Left ventricle myocardium superior (tissue), 1 donor: ENCODE results near the gene RPL41. TPM values are rescaled to one million over a fixed set of nuclear protein-coding genes. Genes with fewer than 3 reads are reported as not detected.

Experiments
- ATAC-seq: fragments of 200-7000 bp; cut with Tn5 transposase; one replicate; pipeline ENCODE4 v1.9.1; 2020; ENCODE audit warnings: mild to moderate bottlenecking, moderate library complexity
- DNase-seq: peaks from one replicate; pipeline ENCODE4 v3.0.0-alpha.2; 2020
- intact Hi-C: fragments of 100-400 bp; cut with micrococcal nuclease; formaldehyde crosslinking; loops from one replicate; pipeline ENCODE4 v1.11.0; 2022
- total RNA-seq: library from RNA; stranded (reverse); fragmentation: NEBNext Ultra II Directional; extraction: Animal tissue kit (Norgen Biotek cat#: 25700); gene quantifications from one replicate; pipeline ENCODE4 v1.2.1, GENCODE V29; 2021
- donor health status: DM: no; HTN: yes; CAD: no; lungs with severe emphysema.

Gene RPL41
- total RNA-seq, 1 donor from 2014 or later, result 1,980 TPM

DNA sequence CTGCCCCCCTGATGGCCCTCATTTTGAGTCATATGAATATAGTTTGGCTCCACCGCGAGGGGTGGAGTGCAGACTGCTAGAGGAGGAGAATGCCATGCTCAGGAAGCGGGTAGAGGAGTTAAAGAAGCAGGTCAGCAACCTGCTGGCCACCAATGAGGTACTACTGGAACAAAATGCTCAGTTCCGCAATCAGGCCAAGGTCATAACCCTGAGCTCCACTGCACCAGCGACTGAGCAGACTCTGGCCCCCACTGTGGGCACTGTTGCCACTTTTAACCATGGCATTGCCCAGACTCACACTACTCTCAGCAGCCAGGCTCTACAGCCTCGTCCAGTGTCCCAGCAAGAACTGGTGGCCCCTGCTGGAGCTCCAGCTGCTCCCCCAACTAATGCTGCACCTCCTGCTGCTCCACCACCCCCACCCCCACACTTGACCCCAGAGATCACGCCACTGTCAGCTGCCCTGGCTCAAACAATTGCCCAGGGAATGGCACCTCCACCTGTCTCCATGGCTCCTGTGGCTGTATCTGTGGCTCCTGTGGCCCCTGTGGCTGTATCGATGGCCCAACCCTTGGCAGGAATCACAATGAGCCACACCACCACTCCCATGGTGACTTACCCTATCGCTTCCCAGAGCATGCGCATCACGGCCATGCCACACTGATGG lies 4.9 kb downstream of the RPL41 start:
- ATAC-seq (no peak), DNase-seq (no peak)
- intact Hi-C loops, result loop anchor here (10.0 kb wide), 1 partner anchor 63 kb away; the partner anchor contains the start of gene SMARCC2

DNA sequence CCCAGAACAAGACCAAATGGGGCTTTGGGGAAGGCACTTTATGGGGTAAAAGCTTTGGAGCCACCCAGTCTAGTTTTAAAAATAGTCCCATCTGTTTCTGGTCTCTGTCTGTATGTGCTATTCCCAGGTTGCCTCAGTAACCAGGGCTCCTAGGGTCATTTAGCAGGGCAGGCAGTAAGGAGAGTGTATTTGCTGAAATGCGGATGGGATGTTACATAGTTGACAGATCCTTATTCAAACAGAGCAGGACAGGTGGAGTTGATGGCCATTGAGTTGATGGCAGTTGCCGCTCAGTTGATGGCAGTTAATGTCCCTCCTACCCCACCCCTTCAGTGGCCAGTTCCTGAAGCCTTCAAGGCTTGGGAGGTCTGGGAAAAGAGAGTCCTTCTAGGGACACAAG lies 6.2 kb downstream of the RPL41 start:
- ATAC-seq (no peak), DNase-seq (no peak)
- intact Hi-C loops, result loop anchor here (10.0 kb wide), 1 partner anchor 62 kb away; the partner anchor contains the start of gene SMARCC2

DNA sequence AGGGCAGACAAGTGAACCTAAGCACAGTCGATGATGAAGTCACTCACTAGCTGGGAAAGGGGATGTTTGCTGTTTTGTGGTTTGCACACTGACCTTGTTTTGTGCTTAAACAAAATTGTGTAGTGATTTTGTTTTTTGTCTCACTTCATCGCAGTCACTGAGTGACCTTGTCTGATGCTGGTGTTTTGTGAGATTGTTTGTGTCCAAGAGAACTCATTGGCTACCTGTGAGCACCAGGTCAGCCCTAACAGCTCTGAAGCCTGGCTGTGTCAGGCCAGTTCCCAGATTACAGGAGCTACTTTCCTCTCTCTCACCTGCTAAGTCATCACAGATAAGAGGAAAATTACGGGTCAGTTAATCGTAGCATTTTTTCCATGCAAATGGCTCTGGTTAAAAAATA lies 7.7 kb downstream of the RPL41 start:
- no peak for ATAC-seq
- intact Hi-C loops, result loop anchor here (10.0 kb wide), 1 partner anchor 61 kb away; the partner anchor contains the start of gene SMARCC2

DNA sequence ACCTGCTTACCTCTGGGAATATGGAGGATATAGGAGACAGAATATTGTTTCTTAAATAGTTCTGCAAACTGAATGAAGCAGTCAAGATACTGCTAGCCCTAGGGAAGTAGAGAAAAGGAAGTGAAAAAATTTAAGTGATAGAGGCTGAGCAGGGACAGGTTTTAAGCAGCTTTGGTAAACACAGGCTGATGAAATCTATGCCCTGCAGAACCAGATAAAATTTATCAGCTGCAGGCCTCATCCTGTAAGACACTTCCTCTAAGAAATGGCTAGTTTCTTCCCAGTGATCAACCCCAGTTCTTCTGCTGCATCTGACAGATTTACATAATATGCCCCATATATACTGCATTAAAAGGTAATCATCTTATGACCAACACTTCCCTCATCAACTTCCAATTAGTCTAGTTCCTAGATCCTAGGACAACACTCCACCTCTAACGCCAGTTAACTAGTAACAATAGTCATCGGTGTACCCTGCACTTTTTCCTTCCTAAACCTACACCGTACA lies 10.4 kb downstream of the RPL41 start:
- intact Hi-C loops, result loop anchor here (10.0 kb wide), 1 partner anchor 58 kb away; the partner anchor contains the start of gene SMARCC2
- no peak for DNase-seq
- ATAC-seq, result no peak

More for the DNA sequence above, 7.7 kb downstream of the RPL41 start:
- DNase-seq, result no peak

DNA sequence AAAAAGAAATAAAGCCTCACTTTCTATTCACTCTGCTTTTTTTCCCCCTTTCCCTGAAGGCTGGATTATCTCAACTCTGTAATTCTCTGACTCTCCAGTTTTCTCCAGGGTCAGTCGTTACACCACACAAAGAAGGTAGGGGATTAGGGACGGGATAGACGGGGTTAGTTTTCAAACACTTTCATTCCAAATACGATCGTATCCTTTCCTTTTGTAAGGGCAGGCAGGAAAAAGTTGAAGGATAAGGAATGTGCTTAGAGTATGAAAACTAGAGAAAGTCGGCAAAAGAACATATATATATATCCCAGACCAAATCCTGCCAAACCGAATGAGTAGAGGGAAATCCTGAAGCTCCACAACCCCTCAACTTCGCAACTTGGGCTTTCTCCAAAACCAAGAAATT lies 11.1 kb downstream of the RPL41 start:
- DNase-seq, result no peak
- intact Hi-C loops, result loop anchor here (10.0 kb wide), 1 partner anchor 57 kb away; the partner anchor contains the start of gene SMARCC2
- ATAC-seq, result no peak

DNA sequence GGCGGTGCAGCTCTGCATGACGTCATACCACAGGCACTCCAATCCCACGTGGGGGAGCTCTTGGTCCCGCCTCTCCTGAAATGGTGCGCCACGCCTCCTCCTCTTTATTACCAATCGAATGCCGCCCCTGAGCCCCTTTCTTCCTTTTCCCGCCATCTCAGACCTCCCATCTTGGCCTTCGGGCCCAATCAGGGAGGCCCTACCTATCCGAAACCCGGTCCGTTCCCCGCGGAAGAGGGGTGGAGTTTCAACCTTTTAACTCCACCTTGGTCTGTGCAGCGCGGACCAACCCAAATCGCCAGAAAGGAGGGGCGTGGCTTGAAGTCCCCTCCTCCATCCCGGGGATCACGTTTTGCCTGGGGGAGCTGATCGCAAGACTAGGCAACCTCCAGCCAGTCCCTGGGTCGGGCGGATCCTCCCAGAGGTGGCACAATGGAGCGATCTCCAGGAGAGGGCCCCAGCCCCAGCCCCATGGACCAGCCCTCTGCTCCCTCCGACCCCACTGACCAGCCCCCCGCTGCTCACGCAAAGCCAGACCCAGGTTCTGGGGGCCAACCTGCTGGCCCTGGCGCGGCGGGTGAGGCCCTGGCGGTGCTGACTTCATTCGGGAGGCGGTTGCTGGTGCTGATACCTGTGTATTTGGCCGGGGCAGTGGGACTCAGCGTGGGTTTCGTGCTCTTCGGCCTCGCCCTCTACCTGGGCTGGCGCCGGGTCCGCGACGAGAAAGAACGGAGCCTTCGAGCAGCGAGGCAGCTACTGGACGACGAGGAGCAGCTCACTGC lies 11.6 kb downstream of the RPL41 start, which contains the start of gene ESYT1:
Gene ESYT1 (plus strand): TSS at position 380 of the 782 bp plus-strand sequence. CDS start 53 bp downstream, at position 433.
- peak; percentile 97 for DNase-seq
- peak; percentile 94 for ATAC-seq
- intact Hi-C loops, result loop anchor here (10.0 kb wide), 1 partner anchor 57 kb away; the partner anchor contains the start of gene SMARCC2

DNA sequence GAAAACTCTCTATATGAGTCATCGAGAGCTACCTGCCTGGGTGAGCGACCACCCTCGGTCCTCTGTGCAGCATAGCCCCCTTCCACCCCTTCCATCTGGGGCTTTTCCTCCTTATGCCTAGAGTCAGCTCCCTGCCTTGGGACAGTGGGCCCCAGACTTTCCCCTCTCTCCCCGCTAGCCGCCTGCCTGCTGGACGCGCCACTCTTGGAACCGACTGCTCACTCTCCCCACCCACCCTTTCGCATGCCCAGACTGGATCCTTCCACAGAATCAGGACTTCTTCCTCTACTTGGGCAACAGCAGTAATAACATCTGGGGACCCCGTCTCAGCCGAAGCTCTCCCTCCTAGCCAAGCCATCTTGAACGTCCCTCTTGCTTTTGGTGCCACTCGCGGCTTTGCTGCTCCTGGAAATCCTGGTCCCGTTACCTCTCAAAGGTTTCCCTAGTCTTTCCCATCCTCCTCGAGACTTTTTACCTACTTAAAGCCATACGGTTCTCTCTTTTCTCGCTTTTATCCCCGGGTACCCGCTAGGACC lies 12.3 kb downstream of the RPL41 start:
- ATAC-seq, result peak; percentile 11
- intact Hi-C loops, result loop anchor here (10.0 kb wide), 1 partner anchor 56 kb away; the partner anchor contains the start of gene SMARCC2

DNA sequence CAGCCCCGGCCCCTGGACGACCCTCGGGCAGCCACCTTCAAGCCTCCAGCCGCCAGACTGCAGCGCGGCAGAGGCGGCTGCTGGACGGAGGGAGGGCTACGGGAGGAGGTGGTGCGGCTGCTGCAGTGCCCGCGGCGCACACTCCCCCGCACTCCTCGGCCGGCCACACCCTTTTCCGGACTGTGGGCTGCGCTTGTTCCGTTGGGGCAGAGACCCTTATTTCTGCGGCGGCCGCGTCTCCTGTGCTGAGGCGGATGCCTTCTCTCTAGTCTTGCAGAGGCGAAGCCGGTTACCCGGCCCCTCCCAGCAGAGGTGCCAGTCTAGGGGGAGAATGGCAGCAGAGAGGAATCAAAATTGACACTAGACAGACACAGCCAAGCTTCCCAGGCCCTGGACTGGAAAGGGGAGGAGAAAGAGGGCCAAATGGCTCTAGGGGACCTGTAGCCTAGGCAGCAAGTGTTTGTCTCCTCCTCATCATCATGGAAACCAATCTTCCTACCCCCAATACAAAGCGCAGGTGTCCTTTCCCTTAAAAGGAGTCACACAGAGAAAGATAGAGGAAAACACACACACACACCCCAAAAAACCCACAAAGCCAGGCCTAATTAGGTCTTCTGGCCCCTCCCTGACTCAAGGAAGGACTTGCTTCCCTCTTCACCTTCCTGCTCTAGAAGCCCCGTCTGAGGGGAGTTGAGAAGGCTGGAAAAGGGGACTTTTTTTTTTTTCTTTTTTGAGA lies 12.9 kb downstream of the RPL41 start:
- intact Hi-C loops, result loop anchor here (10.0 kb wide), 1 partner anchor 55 kb away; the partner anchor contains the start of gene SMARCC2
- peak; percentile 82 for DNase-seq
- peak; percentile 59 for ATAC-seq

More for the DNA sequence above, 12.3 kb downstream of the RPL41 start:
- DNase-seq, result peak; percentile 42

DNA sequence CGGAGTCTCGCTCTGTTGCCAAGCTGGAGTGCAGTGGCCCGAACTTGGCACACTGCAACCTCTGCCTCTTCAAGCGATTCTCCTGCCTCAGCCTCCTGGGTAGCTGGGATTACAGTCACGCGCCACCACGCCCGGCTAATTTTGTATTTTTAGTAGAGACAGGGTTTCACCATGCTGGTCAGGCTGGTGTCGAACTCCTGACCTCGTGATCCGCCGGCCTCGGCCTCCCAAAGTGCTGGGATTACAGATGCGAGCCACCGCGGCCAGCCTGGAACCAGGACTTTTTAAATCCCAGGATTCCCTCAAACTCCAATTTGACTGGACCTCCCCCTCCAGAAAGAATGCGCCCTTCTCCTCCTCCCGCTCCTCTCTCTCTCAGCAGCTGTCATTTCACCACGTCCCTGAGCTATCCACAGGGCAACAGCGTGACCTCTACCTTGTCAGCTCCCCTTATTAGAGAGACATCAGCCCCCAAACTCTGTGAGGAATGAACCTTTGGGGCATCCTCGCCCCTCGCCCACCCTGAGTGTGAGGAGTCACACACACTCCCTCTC lies 13.6 kb downstream of the RPL41 start:
- DNase-seq (no peak), ATAC-seq (no peak)
- intact Hi-C loops, result loop anchor here (10.0 kb wide), 1 partner anchor 55 kb away; the partner anchor contains the start of gene SMARCC2

DNA sequence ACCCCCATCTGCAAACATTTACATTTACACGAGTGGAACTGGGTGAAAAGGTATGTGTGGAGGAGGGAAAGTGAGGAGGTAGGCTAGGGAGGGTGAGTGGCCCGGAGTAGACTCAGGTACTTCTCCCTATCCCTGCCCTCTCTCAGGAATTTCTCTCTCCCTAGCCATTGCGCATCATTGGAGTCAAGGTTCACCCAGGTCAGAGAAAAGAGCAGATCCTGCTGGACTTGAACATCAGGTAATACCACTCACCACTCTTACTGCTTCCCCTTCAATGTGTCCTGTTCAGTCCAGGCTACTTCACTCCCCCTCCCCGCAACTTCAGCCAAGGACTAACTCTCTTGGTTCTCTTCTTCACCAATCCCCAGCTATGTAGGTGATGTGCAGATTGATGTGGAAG lies 14.4 kb downstream of the RPL41 start:
- no peak for ATAC-seq
- intact Hi-C loops, result no loop called here
- DNase-seq, result no peak

DNA sequence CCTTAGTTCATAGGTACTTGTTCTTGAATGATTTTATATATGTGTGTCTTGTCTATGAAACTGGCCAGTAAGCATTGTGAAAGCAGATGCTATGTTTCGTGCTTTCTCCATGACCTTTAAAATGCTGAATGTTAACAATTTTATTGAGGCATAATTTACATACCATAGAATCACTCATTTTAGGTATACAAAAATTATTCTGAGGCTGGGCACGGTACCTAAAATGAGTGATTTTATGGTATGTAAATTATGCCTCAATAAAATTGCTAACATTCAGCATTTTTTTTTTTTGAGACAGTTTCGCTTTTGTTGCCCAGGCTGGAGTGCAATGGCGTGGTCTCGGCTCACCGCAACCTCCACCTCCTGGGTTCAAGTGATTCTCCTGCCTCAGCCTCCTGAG lies 18.5 kb downstream of the RPL41 start:
- intact Hi-C loops, result no loop called here
- ATAC-seq (no peak), DNase-seq (no peak)

DNA sequence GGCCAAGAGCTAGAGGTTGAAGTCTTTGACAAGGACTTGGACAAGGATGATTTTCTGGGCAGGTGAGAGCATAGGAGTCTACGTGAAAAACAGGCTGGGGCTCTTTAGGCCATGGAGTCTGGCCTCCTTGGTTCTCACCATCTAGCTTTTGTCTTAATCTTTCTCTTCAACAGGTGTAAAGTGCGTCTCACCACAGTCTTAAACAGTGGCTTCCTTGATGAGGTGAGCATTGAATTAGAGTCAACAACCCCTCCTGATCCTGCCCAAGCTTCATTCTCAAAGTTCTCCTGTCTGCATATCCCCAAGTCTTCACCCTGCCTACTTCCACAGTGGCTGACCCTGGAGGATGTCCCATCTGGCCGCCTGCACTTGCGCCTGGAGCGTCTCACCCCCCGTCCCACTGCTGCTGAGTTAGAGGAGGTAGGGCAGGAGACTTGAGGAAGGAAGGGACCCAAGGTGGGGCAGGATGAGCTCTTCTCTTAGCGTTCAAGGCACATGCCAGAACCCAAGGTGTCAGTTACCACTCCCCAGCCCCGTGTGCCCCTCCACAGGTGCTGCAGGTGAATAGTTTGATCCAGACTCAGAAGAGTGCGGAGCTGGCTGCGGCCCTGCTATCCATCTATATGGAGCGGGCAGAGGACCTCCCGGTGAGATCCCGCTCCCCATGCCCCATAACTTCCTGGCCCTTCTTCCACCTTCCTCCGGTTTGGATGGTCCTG lies 21.6 kb downstream of the RPL41 start:
- DNase-seq, result no peak

DNA sequence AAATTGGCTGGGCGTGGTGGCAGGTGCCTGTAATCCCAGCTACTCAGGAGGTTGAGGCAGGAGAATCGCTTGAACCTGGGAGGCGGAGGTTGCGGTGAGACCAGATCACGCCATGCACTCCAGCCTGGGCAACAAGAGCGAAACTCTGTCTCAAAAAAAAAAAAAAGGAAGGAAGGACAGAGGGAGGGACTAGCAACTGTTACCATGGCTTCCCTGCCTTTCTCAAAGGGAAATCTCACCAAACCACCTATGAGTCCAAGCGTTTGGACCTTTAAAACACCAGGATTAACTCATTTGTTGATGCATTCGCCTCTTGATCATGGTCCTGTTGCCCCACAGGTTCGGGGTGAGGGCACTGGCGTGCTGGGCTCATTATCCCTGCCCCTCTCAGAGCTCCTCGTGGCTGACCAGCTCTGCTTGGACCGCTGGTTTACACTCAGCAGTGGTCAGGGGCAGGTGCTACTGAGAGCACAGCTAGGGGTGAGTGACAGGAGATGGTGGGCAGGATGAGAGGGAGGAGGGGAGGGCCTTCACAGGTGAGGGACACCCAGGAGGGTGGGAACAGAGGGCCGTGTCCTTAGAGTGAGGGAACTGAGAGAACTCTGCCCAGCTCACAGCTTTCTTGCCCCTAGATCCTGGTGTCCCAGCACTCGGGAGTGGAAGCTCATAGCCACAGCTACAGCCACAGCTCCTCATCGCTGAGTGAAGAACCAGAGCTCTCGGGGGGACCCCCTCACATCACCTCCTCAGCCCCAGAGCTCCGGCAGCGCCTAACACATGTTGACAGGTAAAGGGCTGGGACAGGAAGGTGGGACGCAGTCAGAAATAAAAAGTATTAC lies 25.7 kb downstream of the RPL41 start:
- no peak for DNase-seq
- ATAC-seq, result no peak
- intact Hi-C loops, result no loop called here

More for the DNA sequence above, 21.6 kb downstream of the RPL41 start:
- no peak for ATAC-seq
- intact Hi-C loops, result no loop called here

DNA sequence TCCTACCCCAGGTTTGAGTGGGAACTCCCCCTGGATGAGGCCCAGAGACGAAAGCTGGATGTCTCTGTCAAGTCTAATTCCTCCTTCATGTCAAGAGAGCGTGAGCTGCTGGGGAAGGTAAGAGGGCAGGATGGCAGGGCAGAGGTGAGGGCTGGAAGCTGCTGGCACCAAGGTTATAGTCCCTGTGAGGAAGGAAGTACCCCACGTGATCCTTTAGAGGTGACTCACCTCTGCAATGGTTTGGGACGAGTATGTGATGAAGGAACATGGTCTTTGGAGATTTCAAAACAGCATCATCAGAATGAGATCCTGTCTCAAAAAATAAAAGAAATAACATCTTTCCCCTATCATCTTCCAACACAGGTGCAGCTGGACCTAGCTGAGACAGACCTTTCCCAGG lies 26.8 kb downstream of the RPL41 start:
- ATAC-seq, result no peak
- no peak for DNase-seq
- intact Hi-C loops, result no loop called here

DNA sequence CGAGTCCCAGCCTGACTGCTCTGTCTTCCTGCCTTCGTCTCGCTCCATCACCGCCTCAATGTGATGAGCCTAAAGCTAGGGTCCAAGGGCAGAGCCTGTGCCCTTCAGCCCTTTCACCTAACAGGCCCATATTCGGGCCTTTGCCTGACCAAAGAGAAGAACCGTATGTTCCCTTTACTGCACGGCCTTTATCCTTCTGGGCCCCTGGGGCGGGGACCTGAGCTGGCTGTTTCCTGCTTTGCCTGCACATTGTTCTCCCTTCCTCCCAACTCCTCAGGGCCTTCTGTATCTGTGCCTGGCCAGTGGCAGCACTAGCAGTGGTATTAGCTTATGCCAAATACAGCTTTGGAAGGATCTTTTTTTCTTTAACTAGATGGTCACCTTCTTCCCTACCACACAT lies 27.4 kb downstream of the RPL41 start:
- DNase-seq (peak; percentile 60), ATAC-seq (peak; percentile 66)
- intact Hi-C loops, result no loop called here

DNA sequence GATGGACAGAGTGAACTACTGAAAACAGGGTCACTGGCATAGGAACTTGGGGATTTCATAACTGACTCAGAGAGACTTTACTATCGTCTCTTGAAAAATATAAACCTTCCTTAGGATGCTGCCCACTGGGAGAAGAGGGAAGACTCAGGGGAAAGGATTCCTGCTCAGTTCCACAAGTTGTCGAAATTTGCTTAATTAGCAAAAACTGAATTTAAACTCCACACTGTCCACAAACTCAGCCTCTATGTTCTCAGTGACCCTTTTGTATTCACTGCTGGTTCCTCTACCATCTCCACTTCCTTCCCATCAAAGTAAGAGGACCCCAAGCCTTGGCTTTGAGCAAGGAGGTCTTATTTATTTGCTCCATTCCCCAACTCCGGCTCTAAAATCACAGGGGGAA lies 28.8 kb downstream of the RPL41 start:
- ATAC-seq (no peak), DNase-seq (no peak)
- intact Hi-C loops, result no loop called here
